GM15510 (cell line): ENCODE measurements around the gene CD52.

Source experiments
- POLR2A ChIP-seq: IDR thresholded peaks from 3 replicates; pipeline ENCODE4 v1.6.1; 2011; ENCODE audit warnings: borderline replicate concordance; ENCODE audit not compliant: insufficient read length; ENCODE audit errors: extremely low read depth

The CD52 gene

DNA sequence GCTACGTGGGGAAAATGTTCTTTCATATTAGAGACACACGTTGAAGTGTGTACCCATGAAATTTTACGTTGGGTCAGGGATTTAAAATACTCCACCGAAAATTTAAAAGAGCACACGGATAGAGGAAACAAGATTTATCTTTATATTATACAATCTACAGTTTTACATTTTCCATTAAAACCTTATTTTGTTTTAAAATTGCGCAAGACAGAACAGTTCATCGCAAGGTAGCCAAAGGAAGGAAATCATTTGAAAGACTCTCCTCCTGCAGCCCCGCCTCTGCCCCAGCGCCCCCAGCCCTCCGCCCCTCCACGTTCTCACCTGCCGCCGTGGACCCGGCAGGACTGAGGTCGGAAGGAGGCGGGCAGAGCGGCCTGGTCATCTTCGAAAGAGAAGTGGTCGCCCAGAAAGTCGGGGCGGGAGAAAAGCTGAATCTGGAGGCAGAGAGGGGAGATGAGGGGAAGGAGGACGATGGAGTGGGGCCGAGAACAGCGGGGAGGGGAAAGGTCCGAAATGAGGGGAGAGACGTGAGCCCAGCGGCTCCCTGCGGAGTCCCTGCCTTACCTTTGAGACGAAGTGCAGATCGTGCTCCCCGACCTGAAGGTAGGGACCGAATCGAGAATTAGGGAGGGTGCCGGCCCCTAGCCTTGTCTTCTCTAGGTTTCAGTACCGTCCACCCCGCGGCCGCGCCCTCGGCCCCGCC is 18.2 kb downstream of the CD52 start:
- TF ChIP-seq POLR2A: no peak

DNA sequence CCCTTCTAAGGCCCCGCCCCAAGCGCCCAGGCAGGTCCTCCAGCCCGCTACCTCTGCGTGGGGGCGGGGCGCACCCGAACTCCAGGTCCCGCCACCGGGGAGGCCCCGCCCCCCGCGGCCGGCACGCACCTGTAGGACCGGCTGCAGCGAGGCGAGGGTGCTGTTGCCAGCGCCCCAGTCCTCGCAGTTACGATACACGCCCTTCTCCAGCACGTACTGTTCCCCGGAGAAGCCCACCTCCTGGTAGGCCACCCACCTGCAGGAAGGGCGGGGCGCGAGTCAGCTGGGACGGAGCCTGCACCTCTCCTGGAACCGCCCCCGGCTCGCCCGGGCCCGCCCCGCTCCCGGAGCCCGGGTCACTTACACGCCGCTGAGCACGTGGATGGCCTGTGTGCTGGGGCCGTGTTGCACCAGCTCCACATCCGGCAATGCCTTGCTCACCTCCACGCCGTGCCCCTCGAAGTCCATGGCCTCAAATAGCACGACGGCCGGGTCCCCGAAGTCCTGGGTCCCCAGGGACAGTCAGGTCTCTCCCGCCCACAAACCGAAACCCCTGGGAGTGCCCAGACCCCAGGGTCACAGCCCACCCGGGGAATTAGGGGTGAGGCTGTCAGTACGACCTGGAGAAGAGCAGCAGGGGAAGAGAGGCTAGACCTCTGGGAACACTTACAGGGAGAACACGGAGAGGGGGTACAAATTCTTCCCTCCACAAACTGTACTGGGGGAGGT is 18.9 kb downstream of the CD52 start:
- TF ChIP-seq POLR2A: no peak

DNA sequence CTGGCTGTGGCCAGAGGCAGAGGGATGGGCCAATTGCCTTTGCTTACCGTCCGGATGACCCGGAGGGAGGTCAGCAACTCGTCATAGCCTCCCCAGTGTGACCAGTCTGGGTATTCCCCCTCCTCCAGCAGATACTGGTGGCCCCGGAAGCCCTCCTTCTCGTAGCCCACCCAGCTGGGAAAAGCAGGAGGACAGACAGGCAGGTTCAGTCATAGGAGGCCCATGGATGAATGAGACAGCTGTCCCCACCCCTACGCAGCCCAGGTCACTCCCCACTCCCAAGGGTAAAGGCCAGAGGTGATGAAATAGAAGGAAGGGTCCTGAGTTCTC is 19.4 kb downstream of the CD52 start:
- no peak for TF ChIP-seq POLR2A

DNA sequence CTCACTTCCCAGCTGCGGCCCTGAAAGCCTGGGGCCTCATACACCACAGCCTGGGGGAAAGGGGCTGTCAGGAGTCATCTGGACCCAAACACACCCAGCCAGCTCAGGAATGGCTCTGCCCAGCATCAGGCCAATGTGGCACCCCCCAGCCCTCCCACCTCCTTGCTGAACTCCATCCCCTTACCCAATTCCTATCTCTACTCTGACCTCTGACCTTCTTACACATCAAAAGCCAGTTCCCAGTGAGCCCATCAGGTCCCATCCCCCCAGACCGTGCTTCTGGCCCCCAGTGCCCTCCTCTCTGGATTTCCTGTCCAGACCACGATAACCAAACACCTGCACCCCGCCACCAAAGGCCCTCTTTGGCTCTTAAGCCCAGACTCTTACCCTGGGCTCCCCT is 19.9 kb downstream of the CD52 start:
- TF ChIP-seq POLR2A: no peak

DNA sequence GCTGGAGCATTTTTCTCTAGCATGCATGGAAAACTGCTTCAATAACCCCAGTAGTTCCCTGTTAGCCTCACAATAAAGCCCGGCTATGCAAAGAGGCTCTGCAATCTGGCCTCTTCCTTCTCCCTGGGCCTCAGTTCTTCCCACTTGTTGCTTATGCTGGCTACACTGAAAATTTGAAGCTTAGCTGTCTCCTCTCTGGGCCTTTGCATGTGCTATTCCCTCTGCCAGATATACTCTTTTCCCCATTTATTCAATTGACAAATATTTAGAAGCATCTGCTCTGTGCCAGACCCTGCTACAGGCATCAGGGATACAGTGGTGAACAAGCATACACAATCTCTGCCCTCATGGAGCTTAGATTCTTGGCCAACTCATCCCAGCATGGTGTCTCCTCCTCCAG is 20.9 kb downstream of the CD52 start:
- TF ChIP-seq POLR2A: no peak

DNA sequence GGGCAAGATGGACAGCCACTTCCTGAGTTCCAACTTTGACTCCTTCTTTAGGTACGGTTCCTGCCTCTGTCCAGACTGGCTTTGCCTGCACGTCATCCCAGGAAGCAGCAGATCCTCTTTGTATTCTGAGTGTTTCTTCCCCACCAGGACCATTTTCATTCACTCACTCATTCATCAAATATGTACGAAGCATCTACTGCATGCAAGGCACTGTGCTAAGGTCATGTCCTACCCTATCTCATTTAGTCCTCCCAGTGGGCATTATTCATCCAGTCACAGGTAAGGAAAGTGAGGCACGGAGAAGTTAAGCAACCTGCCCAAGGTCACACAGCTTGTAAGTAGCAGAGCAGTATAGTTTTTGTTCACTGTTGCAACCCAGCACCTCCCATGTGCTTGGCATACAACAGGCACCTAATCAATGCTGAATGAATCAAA is 22.3 kb downstream of the CD52 start:
- no peak for TF ChIP-seq POLR2A

DNA sequence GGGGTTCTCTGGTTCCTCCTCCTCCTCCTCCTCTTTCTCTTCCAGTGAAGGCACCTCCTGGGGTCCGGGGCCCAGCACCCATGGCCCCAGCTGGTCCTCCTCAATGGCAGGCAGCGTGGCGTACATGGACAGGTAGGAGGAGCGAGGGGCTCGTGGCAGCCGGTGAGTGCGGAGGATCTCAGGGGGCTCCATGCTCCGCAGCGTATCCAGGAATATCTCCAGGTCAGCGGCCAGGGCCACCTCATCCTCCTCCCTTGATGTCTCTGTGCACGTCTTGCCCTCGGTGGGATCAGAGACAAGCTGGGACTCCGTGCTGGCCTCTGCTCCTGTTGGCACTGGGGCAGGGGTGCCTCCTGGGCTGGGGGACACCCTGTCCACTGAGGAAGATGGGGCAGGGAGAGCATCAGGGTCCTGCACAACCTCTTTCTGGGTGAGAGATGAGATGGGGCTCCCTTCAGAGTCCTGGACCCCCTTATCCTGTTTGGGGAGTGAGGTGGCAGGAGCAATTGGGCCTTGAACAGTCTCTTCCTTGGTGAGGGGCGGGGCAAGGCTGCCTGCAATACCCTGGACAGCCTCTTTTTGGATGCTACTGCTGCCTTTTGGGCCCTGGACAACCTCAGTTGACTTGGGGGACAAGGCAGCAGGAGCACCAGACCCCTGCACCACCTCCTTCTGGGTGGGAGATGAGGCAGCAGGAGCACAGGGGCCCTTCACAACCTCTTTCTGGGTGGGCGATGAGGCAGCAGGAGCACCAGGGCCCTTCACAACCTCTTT is 26.6 kb downstream of the CD52 start:
- TF ChIP-seq POLR2A: no peak

DNA sequence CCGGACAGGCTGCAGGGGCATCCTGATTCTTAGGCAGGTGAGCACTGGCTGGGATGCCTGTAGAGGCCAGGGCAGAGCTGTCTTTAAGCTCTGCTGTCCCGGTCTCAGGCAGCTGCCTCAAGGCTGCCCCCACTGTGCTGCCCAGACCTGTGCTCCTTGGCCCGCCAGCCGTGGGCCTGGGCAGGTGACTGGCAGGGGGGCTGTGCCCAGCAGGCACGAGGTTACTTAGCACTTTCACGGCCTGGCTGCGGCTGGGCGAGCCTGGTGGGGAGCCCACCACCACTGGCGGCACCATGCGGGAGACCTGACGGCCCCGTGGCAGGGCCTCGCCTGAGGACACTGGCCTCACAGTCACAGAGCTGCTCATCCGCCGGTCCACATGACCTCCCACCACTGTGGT is 28.0 kb downstream of the CD52 start:
- no peak for TF ChIP-seq POLR2A

DNA sequence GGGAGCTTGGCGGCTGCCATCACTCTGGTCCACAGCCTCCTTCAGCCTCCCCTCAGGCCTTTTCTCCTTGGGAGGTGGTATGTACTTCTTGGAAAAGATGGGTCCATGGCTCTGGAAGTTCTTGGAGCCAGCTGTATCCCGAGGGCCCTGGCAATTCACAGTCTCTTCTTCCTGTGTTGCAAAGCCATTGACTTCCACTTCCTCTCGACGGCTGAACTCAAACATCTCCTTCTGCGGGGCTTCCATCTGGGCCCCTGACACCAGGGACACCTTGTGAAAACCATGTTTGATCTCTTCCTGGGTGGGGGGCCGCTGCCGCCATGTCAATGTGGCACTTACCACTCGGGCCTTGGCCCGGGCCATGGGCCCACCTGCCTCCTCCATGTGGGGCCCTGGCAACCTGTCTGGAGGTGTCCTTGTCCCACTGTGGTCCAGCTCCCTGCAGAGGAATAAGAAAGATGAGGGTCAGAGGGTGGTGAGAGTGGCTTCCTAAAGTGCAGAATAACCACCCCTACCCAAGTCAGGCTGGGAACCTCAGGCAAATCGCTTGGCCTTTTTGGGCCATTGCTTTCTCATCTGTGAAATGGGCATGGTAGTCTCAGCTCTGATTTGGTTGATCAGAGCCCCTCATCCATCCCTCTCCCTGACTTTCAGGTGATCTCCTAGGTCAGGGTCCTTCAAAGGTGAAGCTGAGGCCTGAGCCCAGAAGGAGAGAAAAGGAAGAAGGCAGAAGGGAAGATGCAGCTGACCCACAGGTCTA is 28.7 kb downstream of the CD52 start:
- TF ChIP-seq POLR2A: no peak

DNA sequence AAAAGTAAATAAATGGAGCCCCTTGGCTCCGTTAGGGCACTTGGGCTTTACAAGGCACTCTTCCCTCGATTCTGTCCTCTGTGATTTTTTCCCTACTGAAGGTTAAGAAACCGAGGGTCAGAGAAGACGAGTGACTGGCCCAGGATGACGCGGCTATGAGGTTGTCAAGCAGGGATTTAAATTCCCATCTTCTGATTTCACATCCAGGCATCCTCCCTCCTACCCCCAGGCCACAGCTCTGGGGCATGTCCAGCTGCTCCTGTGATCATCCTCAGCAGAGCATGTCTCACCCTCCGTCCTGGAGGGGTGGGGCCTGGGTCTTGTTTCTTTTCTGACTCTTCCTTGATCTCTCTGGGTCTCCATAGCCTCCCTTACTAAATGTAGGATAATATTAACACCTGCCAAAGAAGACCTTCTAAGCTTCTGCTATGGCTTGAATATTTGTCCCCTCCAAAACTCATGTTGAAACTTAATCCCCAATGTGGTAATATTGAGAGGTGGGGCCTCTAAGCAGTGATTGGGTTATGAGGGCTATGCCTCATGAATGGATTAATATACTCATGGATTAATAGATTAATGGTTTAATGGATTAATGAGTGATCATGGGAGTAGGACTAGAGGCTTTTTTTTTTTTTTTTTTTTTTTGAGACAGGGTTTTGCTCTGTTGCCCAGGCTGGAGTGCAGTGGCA is 31.6 kb downstream of the CD52 start:
- TF ChIP-seq POLR2A: no peak

DNA sequence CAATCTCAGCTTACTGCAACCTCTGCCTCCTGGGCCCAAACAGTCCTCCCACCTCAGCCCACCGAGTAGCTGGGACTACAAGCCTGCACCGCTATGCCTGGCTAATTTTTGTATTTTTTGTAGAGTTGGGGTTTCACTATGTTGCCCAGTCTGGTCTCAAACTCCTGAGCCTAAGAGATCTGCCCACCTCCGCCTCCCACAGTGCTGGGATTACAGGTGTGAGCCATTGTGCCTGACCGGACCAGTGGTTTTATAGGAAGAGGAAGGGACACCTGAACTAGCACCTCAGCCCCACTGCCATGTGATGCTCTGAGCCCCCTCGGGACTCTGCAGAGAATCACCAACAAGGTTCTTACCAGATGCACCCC is 32.1 kb downstream of the CD52 start:
- no peak for TF ChIP-seq POLR2A

DNA sequence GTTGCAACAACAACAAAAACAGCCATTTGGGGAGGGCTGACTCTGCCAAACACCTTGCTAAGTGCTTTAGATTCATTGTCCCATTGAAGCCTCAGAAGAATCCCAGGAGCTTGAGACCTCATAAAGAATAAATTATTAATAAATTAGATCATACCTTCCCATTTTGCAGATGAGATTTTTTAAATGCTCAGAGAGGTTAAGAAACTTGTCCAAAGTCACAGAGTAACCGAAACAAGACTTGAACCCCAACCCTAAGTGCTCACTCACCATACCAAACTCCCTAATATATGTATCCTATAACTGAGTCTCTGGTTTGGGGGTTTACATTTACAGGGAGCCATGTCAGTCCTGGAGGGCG is 32.6 kb downstream of the CD52 start:
- no peak for TF ChIP-seq POLR2A

DNA sequence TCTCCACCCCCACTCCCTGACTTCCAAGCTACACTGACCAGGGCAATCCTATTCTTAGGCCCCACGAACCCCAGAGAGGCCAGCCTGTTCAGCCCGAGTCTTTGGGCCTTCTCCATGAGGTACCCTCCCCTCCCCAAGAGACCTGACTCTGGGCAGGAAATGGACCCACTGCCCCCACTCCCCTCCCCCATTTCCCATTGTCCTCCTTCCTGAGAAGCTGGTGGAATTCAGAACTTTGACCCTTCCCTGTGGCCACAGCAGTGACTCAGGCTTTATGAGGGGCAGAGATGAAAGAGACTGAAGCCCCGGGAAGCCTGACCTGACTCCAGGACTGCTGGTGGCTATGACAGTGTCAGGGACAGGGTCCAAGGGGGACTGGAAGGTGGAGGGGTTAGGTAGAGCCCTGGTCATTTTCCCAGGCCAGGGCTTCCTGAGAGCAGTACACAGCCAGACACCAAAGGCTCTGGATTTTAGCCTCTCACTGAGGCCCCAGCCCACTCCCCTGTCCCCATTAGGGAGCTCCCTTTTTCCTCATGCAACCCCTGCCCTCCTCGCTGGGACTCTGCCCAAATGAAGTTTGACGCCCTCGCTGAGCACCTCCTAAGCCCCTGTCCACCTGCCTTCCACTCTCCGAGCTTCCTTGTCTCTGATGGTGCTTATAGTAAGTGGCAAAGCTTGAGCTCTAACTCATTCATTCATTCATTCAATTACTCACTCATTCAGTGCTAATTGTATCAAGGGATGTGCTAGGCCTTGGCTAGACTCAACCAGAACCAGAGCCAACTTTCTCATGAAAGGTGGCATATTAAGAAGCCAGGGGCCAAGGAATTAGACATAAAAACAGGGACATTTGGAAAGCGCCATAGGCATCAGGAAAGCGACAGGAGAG is 33.2 kb downstream of the CD52 start:
- no peak for TF ChIP-seq POLR2A
